HepG2 (cell line): ENCODE data around the gene TRIM37. TPM values are rescaled to one million over a fixed set of nuclear protein-coding genes. Genes with fewer than 3 reads are reported as not detected.

ENCODE experiments used
- ATF7 ChIP-seq, 2 experiments: fragments of 450-650 bp in 1 of 2; sonication (generic) in 1 of 2; formaldehyde crosslinking in 1 of 2; IDR thresholded peaks; 2 replicates each; pipeline versions ENCODE4 v1.4.0 to v1.6.1; 2016 to 2020; ENCODE audit warnings: antibody characterized with exemption in 1 of 2, mild to moderate bottlenecking in 1 of 2, missing genetic modification reagents in 1 of 2
- CREM ChIP-seq, 2 experiments: sonication (generic) in 1 of 2; formaldehyde crosslinking in 1 of 2; IDR thresholded peaks; 2 replicates each; pipeline versions ENCODE4 v1.4.0 to v1.6.1; 2016 to 2020; ENCODE audit warnings: antibody characterized with exemption in 1 of 2, mild to moderate bottlenecking in 1 of 2, missing genetic modification reagents in 1 of 2
- MEIS1 ChIP-seq: sonication (generic); formaldehyde crosslinking; IDR thresholded peaks from 2 replicates; pipeline ENCODE4 v1.9.0; 2021; ENCODE audit warnings: mild to moderate bottlenecking, missing genetic modification reagents, moderate library complexity, borderline replicate concordance
- POGK ChIP-seq: sonication (generic); formaldehyde crosslinking; conservative IDR thresholded peaks from 2 replicates; pipeline ENCODE4 v1.8.0; 2022; ENCODE audit warnings: mild to moderate bottlenecking, moderate library complexity, missing genetic modification reagents
- THYN1 ChIP-seq: sonication (generic); formaldehyde crosslinking; IDR thresholded peaks from 2 replicates; pipeline ENCODE4 v1.8.1; 2023; ENCODE audit warnings: low read depth, mild to moderate bottlenecking, moderate library complexity, missing genetic modification reagents, borderline replicate concordance
- ZBTB8A ChIP-seq: sonication (generic); formaldehyde crosslinking; IDR thresholded peaks from 2 replicates; pipeline ENCODE4 v1.4.0; 2020; ENCODE audit warnings: mild to moderate bottlenecking, low read depth, missing genetic modification reagents, borderline replicate concordance
- ZFP1 ChIP-seq: IDR thresholded peaks from 2 replicates; pipeline ENCODE4 v1.6.1; 2016
- ZKSCAN5 ChIP-seq: sonication (generic); formaldehyde crosslinking; IDR thresholded peaks from 2 replicates; pipeline ENCODE4 v1.5.1; 2020; ENCODE audit warnings: mild to moderate bottlenecking, missing genetic modification reagents
- ZNF414 ChIP-seq: sonication (generic); formaldehyde crosslinking; IDR thresholded peaks from 2 replicates; pipeline ENCODE4 v1.5.0; 2020; ENCODE audit warnings: missing genetic modification reagents
- ZNF441 ChIP-seq: sonication (generic); formaldehyde crosslinking; IDR thresholded peaks from 2 replicates; pipeline ENCODE4 v1.7.0; 2021; ENCODE audit warnings: missing genetic modification reagents, borderline replicate concordance
- ZNF609 ChIP-seq: sonication (generic); formaldehyde crosslinking; IDR thresholded peaks from 2 replicates; pipeline ENCODE4 v1.4.0; 2020; ENCODE audit warnings: mild to moderate bottlenecking, missing genetic modification reagents, borderline replicate concordance
- ZNF709 ChIP-seq: sonication (generic); formaldehyde crosslinking; IDR thresholded peaks from 2 replicates; pipeline ENCODE4 v1.5.0; 2020; ENCODE audit warnings: mild to moderate bottlenecking, missing genetic modification reagents
- ZNF775 ChIP-seq: sonication (generic); formaldehyde crosslinking; IDR thresholded peaks from 2 replicates; pipeline ENCODE4 v1.4.0; 2020; ENCODE audit warnings: missing genetic modification reagents, mild to moderate bottlenecking, moderate library complexity, borderline replicate concordance
- ZNF891 ChIP-seq: sonication (generic); formaldehyde crosslinking; IDR thresholded peaks from 2 replicates; pipeline ENCODE4 v1.5.0; 2020; ENCODE audit warnings: mild to moderate bottlenecking, missing genetic modification reagents
- polyA plus RNA-seq, 8 experiments: library from polyadenylated mRNA; depleted of rRNA in 3 of 8; stranded (reverse) in 7 of 8; unstranded in 1 of 8; fragments of >200 nt; fragmentation: Illumina TruSeq in 4 of 8; extraction: Trizol in 4 of 8; gene quantifications; 2 replicates each; pipeline versions ENCODE4 v1.2.1 to v1.2.3, GENCODE V29; 2011 to 2016; ENCODE audit warnings: low read depth in 4 of 8, missing spikeins in 1 of 8, mixed read lengths in 1 of 8; ENCODE audit not compliant: insufficient read depth in 1 of 8
- total RNA-seq, 5 experiments: library from RNA; depleted of rRNA; stranded (reverse); fragments of >200 nt; fragmentation: Illumina TruSeq; extraction: Trizol; gene quantifications; 2 replicates each; pipeline ENCODE4 v1.2.3, GENCODE V29; 2016; ENCODE audit warnings: low read depth in 1 of 5

The TRIM37 gene
- total and polyA plus RNA-seq, 2 of the 13 experiments (the other 11 are each of a cell fraction or from before 2014, with no cell fraction given) = 12.4 to 39.1 TPM

GRCh38 chr17:59105852-59106462 is 723 bp downstream of the TRIM37 start (continued):
- TF ChIP-seq ZBTB8A (CRISPR knock-in tag) = peak; percentile 20; the same call in 1 of the 2 replicates
- TF ChIP-seq ZNF441 (CRISPR knock-in tag) = 0 out of 2 replicates have a peak, but pooled peaks have one; percentile 42
- TF ChIP-seq ZNF775 (CRISPR knock-in tag) = 0 out of 2 replicates have a peak, but pooled peaks have one; percentile 60
- TF ChIP-seq MEIS1 (CRISPR knock-in tag) = no peak
- TF ChIP-seq ZNF709 (CRISPR knock-in tag) = peak; percentile 28; the same call in 1 of the 2 replicates
- 0 out of 2 replicates have a peak, but pooled peaks have one; percentile 18 for TF ChIP-seq ZKSCAN5 (CRISPR knock-in tag)
- TF ChIP-seq POGK (CRISPR knock-in tag) = no peak
- 0 out of 2 replicates have a peak, but pooled peaks have one; percentile 7 for TF ChIP-seq THYN1 (CRISPR knock-in tag)
- 0 out of 2 replicates have a peak, but pooled peaks have one; percentile 11 for TF ChIP-seq ZFP1
- peak; percentile 74 for TF ChIP-seq ZNF609
- TF ChIP-seq ATF7 (IDR thresholded peaks at IDR 0.05) = no peak
- TF ChIP-seq ATF7 (CRISPR knock-in tag; IDR thresholded peaks at IDR 0.05) = 0 out of 2 replicates have a peak, but pooled peaks have one; percentile 16
- no peak for TF ChIP-seq ZNF414
- TF ChIP-seq ZNF891 (CRISPR knock-in tag) = no peak
- TF ChIP-seq CREM (IDR thresholded peaks at IDR 0.05) = peak; percentile 13; the same call in 1 of the 2 replicates
- no peak for TF ChIP-seq CREM (CRISPR knock-in tag; IDR thresholded peaks at IDR 0.05)
